ENCODE results near the gene RCSD1.

GRCh38 chr1:167747988-167748387, 118.0 kb downstream of the RCSD1 start:
- TF ChIP-seq POLR2A (IDR thresholded peaks at IDR 0.05) (no peak), CTCF (IDR thresholded peaks at IDR 0.05) (no peak)

All from testis (tissue), 2 donors.